ENCODE data around the gene ABHD17A.
"Not testable (repeated sequence)": the region's sequence is repeated elsewhere in the genome, so short reads cannot be mapped to it uniquely, and the experiment has no call there.

Gene ABHD17A

DNA sequence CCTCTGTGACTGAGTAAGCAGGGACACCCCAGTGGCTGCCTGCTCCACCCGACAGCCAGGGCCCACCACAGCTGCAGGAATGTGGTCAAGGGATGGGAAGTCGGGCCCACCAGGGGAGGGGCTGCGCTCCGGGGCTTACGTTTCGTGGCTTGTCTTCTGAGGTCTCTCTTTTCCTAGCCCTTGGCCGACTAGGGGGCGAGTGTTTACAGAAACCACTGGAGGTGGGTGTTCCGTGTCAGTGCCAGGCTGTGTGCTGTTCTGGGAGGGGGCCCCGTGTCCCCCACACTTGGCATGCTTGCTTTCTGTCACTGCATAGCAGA is 24.4 kb upstream of the ABHD17A start:
- no peak for DNase-seq

GRCh38 chr19:1908364-1908678 is 23.0 kb upstream of the ABHD17A start:
- DNase-seq: no peak

DNA sequence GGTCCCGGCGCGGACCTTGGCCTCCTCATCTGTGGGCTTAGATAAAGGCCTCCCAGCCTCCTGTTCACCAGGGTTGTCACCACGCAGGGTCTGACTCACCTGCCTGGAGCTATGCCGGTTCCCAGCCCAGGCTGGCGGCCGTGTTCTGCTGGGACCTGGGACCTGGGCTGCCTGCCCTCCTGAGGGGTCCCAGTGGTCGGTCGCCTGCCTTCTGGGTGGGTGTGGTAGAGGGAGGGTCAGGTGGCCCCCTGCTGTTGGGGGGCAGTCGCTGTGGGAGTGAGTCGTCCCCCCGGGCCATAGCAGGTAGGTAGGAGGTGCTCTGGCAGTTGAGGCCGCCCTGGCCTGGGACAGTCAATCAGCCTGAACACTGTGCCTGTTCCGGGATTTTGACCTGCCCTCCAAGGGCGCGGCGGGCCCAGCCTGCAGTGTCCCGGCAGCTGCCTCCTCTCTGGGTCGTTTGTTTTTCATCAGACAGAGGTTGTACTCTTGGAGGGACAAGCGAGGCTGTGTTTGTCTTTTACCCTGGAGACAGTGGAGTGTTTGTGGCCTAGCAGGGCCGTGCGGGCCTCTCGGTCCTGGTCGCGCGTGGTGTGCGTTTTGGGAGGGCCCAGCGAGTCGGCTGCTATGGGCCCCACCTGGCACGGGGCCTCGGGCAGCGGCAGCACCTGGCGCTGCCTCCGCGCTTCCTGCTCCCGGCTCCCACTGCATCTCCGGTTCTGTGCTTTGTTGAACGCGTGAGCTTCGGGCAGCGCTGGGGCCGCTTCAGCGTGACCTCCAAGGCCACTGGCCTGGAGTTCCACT is 22.5 kb upstream of the ABHD17A start:
- DNase-seq: no peak

- no peak for DNase-seq
These were observed 21.8 kb upstream of the ABHD17A start for GRCh38 chr19:1906985-1907562.

DNA sequence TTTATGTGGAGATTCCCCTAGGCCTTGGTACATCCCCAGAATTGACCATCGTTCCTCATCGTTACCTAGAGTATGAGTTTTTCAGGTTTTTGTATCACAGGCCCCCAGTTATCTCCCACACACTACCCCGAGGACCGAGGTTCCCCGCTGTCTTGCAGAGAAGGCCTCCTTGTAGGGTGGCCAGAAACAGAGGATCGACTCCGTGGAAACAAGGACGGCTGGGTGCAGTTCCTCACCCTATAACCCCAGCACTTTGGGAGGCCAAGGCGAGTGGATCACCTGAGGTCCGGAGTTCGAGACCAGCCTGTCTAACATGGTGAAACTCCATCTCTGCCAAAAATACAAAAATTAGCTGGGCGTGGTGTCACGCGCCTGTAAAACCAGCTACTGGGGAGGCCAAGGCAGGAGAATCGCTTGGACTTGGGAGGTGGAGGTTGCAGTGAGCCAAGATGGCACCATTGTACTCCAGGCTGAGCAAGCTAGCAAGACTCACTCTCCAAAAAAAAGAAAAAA is 20.6 kb upstream of the ABHD17A start:
- no peak for DNase-seq

GRCh38 chr19:1905110-1905862 is 20.0 kb upstream of the ABHD17A start, which contains the start of the genes ADAT3 and SCAMP4:
TSS of gene ADAT3 (plus strand) at chr19:1905399. CDS start at chr19:1912048, 6,649 bp downstream.
TSS of gene SCAMP4 (plus strand) at chr19:1905399. CDS start at chr19:1915020, 9,621 bp downstream.
- peak; percentile 99 for DNase-seq

GRCh38 chr19:1904860-1905109 is 19.5 kb upstream of the ABHD17A start:
- no peak for DNase-seq

- no peak for DNase-seq
These were observed 17.6 kb upstream of the ABHD17A start for GRCh38 chr19:1902923-1903322.

DNA sequence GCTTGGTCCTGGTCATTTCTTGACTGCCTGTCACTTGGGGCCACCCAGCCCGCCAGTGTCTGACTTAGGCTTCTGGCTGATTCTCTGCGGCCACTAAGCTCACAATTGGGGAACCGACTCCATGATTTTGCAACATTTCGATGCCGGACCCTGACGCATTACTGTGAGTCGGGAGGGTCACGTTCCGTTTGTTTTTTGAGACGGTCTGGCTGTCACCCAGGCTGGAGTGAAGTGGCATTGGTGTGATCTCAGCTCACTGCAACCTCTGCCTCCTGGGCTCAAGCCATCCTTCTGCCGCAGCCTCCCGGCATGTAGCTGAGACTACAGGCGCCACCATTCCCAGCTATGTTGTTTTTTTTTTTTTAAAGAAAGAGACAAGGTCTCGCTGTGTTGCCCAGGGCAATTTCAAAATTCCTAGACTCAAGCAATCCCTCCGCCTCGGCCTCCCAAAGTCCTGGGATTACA is 16.7 kb upstream of the ABHD17A start:
- DNase-seq: no peak

DNA sequence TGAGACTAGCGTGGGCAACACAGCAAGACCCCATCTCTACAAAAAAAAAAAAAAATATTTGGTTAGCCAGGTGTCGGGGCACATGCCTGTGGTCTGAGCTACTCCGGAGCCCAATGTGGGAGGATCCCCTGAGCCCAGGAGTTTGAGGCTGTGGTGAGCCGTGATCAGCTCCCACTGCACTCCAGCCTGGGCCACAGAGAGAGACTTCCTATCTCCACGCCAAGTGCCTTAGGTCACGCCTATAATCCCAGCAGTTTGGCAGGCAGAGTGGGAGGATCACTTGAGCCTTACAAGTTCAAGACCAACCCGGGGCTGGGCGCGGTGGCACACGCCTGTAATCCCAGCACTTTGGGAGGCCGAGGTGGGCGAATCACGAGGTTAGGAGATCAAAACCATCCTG is 11.2 kb upstream of the ABHD17A start:
- no peak for DNase-seq

DNA sequence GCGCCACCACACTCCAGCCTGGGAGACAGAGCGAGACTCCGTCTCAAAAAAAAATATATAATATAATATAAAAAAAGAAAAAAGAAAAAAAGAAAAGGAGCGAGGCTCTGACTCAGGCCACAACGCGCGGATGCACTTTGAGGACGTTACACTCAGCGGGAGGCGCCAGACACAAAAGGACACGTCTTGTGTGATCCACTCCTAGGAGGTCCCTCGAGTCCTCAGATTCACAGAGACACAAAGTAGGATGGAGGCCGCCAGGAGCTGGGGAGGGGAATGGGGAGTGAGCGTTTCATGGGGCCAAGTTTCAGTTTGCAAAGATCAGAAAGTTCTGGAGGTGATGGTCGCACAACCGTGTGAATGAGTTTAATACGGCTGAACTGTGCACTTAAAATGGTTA is 8.5 kb upstream of the ABHD17A start:
- DNase-seq: no peak

DNA sequence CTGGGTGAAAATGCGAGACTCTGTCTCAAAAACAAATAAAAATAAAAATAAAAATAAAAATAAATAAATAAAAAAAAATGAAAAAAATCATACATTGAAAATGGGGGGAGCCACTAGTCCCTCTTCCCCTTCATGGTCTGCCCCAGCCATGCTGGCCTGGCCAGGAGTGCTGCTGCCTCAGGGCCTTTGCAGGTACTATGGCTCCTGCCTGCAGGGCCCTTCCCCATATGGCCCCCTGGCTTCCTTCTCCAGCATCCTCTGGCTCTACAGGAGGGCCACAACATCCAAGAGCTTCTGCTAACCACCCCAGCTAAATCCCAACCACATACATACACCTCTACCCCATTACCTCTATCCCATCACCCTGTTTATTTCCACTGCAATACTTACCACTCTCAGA is 4.6 kb upstream of the ABHD17A start:
- DNase-seq: no peak

DNA sequence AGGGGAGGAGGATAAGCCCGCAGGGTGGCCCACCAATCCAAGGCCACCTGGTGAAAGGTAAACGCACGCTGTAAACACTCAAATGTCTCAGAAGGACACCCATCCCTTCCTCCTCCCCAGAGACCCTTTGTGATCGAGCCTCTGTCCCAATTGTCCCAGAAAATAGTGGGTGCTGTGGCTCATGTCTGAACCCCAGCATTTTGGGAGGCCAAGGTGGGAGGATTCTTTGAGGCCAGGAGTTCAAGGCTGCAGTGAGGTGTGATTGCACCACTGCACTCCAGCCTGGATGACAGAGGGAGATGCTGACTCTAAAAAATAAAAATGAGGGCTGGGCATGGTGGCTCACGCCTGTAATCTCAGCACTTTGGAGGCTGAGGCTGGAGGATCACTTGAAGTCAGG is 3.1 kb upstream of the ABHD17A start:
- DNase-seq: no peak

GRCh38 chr19:1886360-1886759 is 1.1 kb upstream of the ABHD17A start:
- DNase-seq: not testable (repeated sequence)

- no peak for DNase-seq
These were observed 469 bp downstream of the ABHD17A start for GRCh38 chr19:1884719-1885334.

DNA sequence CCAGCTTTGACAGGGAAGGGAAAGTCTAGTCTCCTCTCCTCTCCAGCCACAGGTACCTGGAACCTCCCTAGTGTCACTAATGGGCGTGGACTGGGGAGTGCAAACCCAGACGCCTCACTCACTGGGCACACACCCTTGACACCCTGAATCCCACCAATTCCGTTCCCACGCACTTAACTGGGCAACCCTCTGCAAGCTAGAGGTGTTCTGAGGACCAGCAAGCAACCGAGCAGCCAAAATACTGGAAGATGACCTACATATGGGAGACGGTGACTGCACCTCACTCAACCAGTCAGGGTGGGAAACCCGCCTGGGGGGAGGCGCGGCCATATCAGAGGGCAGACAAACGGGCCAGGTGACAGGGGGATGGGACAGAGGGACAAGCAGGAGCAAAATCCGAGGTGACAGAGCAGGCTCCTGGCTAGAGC is 991 bp downstream of the ABHD17A start:
- DNase-seq: no peak

- DNase-seq: no peak
These were observed 1.5 kb downstream of the ABHD17A start for GRCh38 chr19:1883784-1884183.

DNA sequence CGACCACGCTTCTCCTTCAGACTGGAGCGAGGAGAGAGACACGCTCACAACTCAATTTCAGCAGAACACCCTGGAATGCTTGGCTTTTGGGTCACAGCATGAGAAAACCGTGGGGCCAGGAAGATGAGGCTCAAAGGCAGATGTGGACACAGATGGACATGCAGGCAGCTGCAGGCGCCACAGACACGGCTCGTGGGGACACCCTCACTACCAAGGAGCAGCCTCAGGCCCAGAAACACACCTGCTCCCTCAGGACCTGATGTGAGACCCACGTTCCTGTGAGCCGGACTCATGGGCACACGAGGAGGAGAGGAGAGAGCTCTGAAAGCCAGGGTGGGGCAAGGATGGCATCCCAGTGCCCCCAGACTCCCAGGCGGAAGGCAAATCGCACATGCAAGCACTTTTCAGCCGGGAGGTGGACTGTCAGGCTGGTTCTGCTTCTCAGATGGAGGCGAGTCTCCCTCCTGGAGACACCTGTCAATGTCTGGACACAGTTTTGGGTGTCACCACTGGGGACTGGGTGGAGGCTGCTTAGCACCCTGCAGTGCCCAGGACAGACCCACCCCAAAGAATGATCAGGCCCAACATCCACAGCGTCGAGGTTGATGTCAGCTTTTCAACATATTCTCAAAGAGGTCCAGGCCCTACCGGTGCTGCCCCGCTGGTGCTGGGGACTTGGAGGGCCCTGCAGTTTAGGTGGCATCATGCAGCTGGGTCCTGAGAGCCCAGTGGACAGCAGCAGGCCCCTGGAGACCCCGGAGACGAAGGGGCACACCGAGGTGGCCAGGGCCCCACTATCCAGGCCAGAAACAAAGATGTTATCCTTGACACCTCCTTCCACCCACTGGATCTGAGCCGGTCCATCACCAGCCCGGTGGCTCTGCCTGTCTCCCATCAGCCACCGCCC is 2.3 kb downstream of the ABHD17A start:
- no peak for DNase-seq

- no peak for DNase-seq
These were observed 3.1 kb downstream of the ABHD17A start for GRCh38 chr19:1882089-1882785.

DNA sequence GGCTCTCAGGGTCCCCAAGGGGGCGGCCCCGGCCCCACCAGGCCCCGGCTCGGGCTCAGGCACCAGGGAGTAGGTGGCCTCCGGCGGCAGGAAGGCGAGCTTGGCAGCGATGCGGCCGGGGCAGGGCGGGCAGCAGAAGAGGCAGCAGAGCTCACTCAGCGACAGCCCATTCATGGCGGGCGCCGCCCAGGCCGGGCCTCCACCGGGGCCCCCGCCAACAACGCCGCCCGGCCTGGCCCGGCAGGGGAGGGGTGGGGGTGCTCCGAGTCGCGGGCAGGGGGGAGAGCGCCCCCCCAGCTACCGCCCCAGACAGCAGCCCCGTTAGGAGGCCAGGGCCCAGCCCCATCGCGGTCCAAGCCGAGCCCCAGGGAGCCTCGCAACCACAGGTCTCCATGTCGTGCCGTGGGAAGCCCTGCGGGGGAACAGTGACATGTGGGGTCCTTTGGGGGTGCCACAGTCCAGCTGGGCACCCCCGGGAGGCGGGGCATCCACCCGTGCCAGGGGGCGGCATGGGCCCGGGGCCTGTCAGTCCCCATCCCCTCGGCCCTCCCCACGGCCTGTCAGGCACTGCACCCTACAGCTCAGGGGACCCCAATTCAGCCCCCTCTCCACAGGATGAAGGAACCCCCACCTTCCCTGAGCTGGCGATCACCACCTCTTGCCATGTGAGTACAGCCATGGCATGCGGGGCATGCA is 3.8 kb downstream of the ABHD17A start:
- DNase-seq: not testable (repeated sequence)

Measured in fibroblast of skin of back (primary cell).